ENCODE measurements around the gene MAGI1. TPM values are rescaled to one million over a fixed set of nuclear protein-coding genes. Genes with fewer than 3 reads are reported as not detected.

The MAGI1 gene
- total RNA-seq, 1 experiment from 2014 or later: 58.2 TPM

- TF ChIP-seq ESRRA (CRISPR knock-in tag; IDR thresholded peaks at IDR 0.05; ENCODE audit: borderline replicate concordance) (no peak), ZNF232 (CRISPR knock-in tag; IDR thresholded peaks at IDR 0.05) (no peak), ZNF281 (CRISPR knock-in tag; IDR thresholded peaks at IDR 0.05) (no peak), ATF1 (CRISPR knock-in tag; IDR thresholded peaks at IDR 0.05) (no peak), ZNF416 (CRISPR knock-in tag; IDR thresholded peaks at IDR 0.05) (no peak), ZNF425 (CRISPR knock-in tag; conservative IDR thresholded peaks at IDR 0.05) (no peak), ZBTB21 (CRISPR knock-in tag; IDR thresholded peaks at IDR 0.05; ENCODE audit: borderline replicate concordance) (no peak)
These were observed 710.6 kb downstream of the MAGI1 start (continued) for GRCh38 chr3:65328148-65328547.

GRCh38 chr3:65326574-65326973 lies 712.1 kb downstream of the MAGI1 start:
- ATAC-seq: no peak
- CTCF ChIA-PET: no interaction called here
- Mint-ChIP-seq H3K36me3 (no peaks in the 10 kb centered on the region), H3K27me3 (ENCODE audit: low read depth) (no peaks in the 10 kb centered on the region; the same call in 1 of the 2 replicates), H3K9me3 (no peaks in the 10 kb centered on the region), H3K4me3 (no peak overlapping the region), H3K4me1 (no peaks in the 10 kb centered on the region), H3K27ac (no peak overlapping the region)
- no peak for DNase-seq (ENCODE audit: low spot score)
- POLR2A ChIA-PET: no interaction called here
- TF ChIP-seq ZNF138 (CRISPR knock-in tag; conservative IDR thresholded peaks at IDR 0.05): no peak
- TF ChIP-seq ZNF532 (CRISPR knock-in tag; IDR thresholded peaks at IDR 0.05; ENCODE audit: borderline replicate concordance): no peak
- no peak for TF ChIP-seq GTF2I (CRISPR knock-in tag; conservative IDR thresholded peaks at IDR 0.05)

- Mint-ChIP-seq H3K9me3 (peaks cover 11% of the 10 kb centered on the region), H3K27me3 (ENCODE audit: low read depth) (no peaks in the 10 kb centered on the region; the same call in none of the 2 replicates), H3K36me3 (peaks cover 5% of the 10 kb centered on the region; the same call in 1 of the 2 replicates), H3K4me3 (no peak overlapping the region), H3K4me1 (no peaks in the 10 kb centered on the region), H3K27ac (no peak overlapping the region)
- DNase-seq (ENCODE audit: low spot score) (no peak), ATAC-seq (no peak)
- POLR2A ChIA-PET: no interaction called here
- CTCF ChIA-PET: no interaction called here
- no peak for TF ChIP-seq NR2C2 (CRISPR knock-in tag; IDR thresholded peaks at IDR 0.05)
- no peak for TF ChIP-seq ZNF512 (CRISPR knock-in tag; IDR thresholded peaks at IDR 0.05; ENCODE audit: borderline replicate concordance)
- no peak for TF ChIP-seq ATF1 (CRISPR knock-in tag; IDR thresholded peaks at IDR 0.05)
- TF ChIP-seq ZNF416 (CRISPR knock-in tag; IDR thresholded peaks at IDR 0.05): no peak
- no peak for TF ChIP-seq ZNF425 (CRISPR knock-in tag; conservative IDR thresholded peaks at IDR 0.05)
- TF ChIP-seq E2F1 (CRISPR knock-in tag; IDR thresholded peaks at IDR 0.05): no peak
- TF ChIP-seq ERG (CRISPR knock-in tag; IDR thresholded peaks at IDR 0.05): no peak
- no peak for TF ChIP-seq SMAD3 (CRISPR knock-in tag; IDR thresholded peaks at IDR 0.05; ENCODE audit: borderline replicate concordance)
- TF ChIP-seq CBFB (CRISPR knock-in tag; IDR thresholded peaks at IDR 0.05; ENCODE audit: low read depth): no peak
- no peak for TF ChIP-seq HMGA2 (CRISPR knock-in tag; IDR thresholded peaks at IDR 0.05)
- no peak for TF ChIP-seq NFATC4 (CRISPR knock-in tag; IDR thresholded peaks at IDR 0.05)
These were observed 715.8 kb downstream of the MAGI1 start for GRCh38 chr3:65322910-65323309.

Data from WTC11 (cell line).